HG03565 (cell line): ENCODE results near the gene GNAI3.

Experiments
- ATAC-seq: cut with Tn5 transposase; IDR thresholded peaks from one replicate; pipeline ENCODE4 v1.9.1; 2021; ENCODE audit warnings: mild to moderate bottlenecking, moderate library complexity; ENCODE audit not compliant: unreplicated experiment

GNAI3 gene

DNA sequence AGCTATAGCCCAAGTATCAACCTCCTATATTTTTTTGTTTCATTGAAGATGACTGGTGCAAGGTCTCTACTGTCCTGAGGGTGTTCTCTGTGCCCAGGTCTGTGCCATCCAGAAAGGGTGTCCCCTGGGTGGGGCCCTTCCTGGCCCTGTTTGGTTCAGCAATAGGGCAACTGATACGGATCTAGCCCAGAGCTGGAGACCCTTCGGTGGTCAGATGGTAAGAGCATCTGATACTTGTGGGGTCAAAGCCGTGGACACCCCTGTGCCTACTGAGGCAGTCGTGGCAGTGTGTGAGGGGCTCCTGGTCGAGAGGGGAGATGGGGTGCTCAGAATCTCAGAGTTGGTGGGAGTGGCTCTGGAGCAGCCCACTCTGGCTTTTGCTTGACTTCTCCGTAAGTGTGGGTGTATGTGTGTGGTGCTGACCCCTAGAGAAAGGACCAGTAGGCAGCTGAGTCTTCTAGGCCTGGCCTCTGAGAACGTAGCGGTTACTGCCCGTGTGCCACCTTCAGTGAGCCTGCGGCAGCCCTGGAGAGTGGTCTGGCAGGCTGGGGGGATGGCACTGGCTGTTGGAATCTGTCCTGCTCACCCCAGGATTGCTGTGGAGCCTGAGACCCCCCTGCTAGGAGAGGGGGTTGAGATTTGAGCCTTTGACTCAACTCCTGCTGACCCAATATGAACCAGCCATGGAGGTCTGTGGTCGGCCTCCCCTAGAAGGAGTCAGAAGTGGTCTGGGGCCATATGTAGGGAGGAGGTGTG lies 73.9 kb downstream of the GNAI3 start:
- no peak for ATAC-seq

DNA sequence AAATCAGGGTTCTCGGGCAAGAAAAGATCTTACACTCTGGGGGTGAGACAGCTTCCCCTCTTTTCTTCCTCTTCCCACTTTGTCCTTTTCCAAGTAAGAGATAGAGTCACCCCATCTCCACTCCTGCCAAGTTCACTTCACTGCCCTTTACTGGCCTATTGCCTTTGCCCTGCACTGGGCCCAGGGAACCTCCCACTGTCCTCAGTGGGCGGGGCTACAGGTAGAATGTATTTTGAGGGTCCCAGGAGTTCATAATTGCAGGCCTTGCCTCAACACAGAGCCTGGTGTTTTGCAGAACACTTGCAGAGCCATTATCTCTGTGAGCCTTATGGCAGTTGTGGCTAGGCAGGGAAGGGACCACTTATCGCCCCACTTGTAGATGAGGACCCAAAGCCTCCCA lies 74.5 kb downstream of the GNAI3 start:
- ATAC-seq: no peak

DNA sequence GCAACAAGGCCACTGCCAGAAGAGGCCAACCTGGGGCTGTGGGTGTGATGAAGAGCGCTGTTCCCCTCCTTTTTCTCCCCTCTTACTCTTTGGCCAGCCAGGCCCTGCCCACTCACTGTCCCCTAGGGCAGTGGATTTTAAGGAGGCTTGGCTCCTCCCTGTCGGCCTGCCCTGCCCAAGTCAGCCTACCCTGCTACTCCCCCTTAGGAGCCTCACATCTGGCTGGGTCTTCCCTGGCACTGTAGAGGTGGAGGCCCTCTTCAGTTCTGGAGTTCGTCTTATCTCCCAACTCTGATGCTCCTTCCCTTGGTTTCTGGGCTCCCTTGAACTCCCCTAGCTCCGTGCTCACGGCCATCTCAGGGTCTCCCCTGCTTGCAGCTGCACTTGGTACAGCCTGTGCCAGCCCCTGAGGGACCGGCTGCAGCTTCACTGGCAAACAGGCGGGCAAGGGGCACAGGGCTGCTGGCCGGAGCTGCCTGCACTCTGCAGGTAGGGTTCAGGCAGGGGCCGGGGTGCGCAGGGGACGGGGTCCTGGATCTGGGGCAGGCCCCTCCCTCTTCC lies 75.3 kb downstream of the GNAI3 start:
- no peak for ATAC-seq

DNA sequence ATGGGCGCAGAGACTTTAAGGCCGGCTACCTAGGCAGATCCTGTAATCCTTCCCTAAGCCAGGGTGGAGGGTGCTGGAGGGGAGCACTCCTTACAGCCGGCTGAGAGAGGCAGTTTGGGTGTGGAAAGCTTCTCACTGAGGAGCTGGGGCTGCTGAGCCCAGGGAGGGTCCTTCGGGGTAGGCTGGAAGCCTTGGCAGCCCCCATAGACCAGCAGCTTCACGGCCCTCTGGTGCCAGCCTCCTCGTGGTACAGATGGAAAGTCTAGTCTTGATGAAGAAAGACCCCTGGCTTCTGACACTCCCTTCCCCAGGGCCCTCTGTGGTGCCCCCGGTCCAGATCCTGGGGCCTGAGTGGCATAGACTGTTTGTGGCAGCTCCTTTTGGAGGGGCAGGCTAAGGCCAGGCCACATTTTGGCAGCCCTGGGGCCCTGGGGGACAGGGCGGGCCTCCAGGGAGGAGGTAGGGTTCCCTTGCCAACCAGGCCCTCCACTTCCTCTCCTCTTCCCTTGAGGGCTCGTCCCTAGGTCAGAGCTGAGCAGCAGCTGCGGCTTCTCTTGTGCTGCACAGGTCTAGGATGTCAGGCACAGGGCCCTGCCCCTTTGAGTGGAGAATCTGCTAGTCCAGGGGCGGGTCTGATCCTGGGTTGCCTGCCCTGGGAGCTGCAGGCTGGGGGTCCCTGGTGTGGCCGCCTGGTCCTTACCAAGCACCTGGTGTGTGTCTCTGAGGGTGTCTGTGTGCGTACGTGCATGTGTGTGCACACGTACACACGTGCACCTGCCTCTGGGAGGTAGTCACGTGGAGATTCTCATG lies 76.0 kb downstream of the GNAI3 start:
- ATAC-seq: no peak

DNA sequence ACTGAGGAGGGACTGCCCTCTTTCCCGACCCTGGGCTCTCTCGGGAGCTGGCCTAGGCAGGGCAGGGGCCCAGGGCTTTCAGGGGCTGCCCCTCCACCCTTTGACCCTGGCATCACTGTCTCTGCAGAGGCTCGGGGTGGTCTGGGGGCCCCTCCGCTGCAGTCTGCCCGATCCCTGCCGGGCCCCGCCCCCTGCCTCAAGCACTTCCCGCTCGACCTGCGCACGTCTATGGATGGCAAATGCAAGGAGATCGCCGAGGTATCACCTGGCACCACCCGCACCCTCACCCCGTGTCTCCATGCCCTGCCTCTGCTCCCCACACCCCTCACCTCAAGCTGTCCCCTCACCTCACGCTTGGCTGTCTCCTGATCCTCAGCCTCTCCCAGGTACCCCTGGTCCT lies 76.8 kb downstream of the GNAI3 start:
- no peak for ATAC-seq

DNA sequence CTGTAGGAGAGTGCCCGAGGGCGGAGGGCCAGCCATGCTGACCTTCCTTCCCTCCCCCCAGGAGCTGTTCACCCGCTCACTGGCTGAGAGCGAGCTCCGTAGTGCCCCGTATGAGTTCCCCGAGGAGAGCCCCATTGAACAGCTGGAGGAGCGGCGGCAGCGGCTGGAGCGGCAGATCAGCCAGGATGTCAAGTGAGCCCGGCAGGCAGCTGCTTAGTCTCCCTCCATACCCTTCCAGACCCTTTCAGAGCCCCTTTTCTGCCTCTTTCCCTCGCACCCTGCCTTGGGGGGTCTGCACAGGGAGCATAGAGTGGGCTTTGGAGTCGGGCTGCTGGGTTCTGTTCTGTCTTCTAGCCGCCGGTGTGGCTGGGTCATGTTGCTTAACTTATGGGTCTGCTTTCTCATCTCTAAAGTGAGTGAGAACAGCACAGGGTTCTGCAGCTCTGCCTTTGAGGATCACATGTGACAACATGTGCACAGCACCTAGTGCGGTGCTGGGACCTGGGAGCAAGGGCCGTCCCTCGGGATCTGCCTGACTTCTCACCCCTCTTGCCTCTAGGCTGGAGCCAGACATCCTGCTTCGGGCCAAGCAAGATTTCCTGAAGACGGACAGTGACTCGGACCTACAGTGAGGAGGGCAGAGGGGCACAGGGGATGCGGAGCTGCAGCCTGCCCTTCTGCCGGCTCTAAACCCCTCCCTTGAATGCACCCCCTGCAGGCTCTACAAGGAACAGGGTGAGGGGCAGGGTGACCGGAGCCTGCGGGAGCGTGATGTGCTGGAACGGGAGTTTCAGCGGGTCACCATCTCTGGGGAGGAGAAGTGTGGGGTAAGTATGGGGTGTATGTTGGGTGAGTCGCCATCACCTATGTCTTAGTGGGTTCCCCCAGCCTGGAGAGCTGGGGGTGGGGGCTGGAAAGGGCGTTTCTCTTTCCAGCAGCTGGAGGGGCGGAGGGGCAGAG lies 77.5 kb downstream of the GNAI3 start:
- no peak for ATAC-seq

DNA sequence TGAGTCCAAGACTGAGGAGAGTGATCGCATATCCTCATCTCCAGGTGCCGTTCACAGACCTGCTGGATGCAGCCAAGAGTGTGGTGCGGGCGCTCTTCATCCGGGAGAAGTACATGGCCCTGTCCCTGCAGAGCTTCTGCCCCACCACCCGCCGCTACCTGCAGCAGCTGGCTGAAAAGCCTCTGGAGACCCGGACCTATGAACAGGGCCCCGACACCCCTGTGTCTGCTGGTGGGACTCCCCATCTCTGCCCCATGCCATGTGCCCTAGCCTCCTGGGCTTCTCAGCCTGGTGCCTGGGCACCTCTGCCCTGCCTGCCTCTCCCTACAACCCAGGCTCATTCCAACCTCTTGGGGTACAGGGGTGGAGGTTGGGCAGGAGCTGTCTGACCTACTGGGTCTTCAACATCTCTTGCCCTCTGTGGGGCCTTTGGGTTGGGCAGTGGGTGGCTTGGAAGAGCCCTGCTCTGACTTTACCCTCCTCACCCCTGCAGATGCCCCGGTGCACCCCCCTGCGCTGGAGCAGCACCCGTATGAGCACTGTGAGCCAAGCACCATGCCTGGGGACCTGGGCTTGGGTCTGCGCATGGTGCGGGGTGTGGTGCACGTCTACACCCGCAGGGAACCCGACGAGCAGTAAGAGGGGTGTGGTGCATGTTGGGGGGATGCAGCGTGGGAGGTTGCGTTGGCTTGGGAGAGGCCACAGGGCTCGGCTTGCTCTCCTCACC lies 78.4 kb downstream of the GNAI3 start:
- ATAC-seq: no peak

DNA sequence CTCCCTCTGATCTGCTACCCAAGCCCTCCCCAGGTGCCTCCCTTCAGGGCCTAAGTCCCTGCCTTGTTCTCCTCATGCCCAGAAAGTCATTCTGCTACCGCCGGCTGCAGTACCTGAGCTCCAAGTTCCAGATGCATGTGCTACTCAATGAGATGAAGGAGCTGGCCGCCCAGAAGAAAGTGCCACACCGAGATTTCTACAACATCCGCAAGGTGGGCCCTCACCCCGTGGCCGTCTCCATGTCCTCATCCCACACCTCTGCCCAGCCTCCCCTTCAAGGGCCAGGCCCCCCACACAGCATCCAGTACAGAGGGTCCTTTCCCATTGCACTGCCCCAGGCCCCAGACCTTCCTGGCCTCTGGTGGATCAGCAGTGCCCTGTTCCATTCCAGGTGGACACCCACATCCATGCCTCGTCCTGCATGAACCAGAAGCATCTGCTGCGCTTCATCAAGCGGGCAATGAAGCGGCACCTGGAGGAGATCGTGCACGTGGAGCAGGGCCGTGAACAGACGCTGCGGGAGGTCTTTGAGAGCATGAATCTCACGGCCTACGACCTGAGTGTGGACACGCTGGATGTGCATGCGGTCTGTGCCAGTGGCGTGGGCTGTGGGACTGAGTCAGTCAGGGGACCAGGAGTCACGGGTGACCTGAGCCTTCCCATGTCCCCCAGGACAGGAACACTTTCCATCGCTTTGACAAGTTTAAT lies 79.4 kb downstream of the GNAI3 start:
- no peak for ATAC-seq

DNA sequence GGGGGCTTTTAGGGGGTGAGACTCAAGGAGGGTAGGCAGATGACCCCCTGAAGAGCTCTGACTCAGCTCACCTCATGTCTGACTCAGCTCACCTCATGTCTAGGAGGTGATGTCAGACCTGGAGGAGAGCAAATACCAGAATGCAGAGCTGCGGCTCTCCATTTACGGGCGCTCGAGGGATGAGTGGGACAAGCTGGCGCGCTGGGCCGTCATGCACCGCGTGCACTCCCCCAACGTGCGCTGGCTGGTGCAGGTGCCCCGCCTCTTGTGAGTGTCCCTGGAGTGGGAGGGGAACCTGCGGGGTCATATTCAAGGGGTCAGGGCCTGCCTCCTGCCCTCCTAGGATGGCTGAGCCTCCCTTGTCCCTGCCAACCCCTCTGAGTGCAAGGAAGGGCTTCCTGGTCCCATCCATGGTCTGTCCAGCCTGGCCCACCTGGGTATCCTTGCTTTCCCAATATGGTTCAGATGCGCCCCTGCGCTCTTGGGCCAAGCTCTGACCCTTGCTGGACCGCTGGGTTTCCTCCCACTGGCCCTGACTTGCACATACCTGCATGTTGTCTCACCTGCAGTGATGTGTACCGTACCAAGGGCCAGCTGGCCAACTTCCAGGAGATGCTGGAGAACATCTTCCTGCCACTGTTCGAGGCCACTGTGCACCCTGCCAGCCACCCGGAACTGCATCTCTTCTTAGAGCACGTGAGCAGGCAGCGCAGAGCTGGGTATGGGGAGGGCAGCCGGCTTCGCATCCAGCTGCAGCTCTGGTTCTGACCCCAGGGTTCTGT lies 80.3 kb downstream of the GNAI3 start:
- ATAC-seq: no peak

DNA sequence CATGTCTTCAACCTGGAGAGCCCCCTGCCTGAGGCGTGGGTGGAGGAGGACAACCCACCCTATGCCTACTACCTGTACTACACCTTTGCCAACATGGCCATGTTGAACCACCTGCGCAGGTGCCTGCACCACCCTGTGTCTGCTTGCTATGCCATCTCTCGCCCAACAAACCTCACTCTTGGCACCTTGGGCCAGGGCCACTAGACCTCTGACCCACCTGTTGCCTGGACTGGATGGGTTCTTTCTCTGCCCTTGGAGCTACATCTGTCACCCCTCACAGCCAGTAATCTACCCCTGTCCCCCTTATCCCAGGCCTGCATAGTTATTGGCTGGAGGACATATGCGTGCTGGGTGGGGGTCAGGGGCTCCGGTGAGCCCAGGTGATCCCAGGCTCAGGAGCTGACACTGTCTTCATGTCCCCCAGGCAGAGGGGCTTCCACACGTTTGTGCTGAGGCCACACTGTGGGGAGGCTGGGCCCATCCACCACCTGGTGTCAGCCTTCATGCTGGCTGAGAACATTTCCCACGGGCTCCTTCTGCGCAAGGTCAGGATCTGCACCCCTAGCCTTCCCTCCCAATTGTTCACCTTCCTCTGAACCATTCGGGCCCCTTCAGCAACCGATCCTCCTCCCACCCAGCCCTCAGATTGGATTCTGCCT lies 81.1 kb downstream of the GNAI3 start:
- no peak for ATAC-seq

DNA sequence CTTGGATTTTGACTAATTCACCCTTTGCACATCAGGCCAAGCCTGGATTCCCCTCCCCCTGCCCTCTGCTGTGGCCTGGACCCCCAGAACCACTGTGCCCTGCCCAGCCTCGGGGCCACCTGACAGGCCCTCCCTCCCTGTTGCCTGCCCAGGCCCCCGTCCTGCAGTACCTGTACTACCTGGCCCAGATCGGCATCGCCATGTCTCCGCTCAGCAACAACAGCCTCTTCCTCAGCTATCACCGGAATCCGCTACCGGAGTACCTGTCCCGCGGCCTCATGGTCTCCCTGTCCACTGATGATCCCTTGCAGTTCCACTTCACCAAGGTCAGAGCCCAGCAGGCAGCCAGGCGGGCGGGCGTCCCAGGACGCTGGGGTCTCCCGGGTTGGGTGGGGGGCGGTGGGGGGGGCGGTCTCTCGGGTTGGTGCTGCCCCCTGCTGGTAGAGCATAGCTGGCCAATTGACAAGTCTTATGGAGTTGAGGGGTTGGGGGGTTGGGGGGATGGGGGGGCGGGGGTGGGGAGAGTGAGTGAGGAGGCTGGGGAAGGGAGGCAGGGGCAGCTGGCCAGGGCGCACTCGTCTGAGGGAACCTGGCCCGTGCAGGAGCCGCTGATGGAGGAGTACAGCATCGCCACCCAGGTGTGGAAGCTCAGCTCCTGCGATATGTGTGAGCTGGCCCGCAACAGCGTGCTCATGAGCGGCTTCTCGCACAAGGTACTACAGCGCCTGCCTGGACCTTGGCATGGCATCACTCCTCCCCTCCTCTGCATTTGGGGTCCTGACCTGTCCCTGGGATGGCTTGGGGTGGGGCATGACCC lies 81.9 kb downstream of the GNAI3 start:
- ATAC-seq: no peak

DNA sequence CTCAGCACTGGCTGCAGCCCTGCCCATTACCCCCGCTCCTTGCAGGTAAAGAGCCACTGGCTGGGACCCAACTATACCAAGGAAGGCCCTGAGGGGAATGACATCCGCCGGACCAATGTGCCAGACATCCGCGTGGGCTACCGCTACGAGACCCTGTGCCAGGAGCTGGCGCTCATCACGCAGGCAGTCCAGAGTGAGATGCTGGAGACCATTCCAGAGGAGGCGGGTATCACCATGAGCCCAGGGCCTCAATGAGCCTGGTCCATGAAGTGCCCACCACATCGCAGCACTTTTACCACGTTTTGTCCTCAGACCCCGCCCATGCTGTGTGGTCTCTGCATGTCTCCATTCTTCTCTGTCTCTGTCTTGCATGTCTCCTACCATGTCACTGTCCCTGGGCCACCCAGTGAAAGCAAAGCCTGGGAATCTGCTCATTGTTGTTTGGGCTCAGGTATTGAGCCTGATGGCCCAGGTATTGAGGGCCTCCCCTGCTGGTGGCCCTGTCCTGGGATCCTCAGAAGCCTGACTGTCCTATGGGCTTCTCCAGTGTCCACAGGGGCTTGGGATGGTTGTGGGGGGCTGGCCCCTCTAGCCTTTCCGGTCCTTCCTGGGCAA lies 82.6 kb downstream of the GNAI3 start:
- ATAC-seq: no peak

DNA sequence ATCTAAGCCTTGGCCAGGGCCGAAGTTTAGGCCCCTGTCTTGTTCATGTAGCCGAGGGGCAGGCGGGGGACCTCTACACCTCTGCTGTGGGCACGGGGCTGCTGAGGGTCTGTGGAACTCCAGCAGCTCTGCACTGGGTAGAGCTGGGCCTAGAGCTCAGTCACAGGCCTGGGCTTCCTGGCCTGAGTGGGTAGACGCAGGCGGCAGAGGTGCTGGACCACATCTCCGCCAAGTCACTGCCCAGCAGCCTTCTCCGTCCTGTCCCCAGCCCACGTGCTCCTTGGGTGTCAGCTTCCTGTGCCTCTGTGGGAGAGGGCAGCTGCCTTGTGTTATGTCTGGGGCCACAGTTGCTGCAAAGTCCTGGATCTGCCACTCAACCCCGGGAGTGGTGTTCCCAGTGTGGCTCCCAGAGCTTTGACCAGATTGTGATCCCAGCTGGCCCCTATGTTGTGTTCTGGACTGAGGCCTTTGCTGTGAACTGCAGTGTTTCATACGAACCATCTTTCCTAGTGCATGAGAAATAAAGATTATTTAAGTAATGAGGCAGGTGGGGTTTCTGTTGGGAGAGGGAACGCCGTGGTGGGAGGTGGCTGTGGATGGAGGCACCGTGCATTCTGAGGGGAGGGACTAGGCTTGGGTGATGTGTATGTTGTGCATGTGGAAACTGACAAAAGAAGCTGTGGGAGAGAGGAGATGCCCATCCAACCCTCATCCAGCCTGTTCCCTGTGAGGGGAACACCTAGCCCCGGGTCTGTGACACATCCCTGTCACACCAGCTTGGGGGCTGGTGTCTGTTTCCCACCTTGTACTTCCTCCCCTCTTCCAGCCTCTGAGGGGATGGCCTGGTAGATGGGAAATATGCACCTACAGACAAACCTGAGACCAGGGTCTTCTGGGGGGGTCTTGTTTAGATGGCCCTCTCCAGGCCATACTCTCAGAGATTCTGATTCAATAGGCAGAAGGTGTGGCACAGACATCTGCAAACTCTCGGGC lies 83.4 kb downstream of the GNAI3 start:
- ATAC-seq: no peak

DNA sequence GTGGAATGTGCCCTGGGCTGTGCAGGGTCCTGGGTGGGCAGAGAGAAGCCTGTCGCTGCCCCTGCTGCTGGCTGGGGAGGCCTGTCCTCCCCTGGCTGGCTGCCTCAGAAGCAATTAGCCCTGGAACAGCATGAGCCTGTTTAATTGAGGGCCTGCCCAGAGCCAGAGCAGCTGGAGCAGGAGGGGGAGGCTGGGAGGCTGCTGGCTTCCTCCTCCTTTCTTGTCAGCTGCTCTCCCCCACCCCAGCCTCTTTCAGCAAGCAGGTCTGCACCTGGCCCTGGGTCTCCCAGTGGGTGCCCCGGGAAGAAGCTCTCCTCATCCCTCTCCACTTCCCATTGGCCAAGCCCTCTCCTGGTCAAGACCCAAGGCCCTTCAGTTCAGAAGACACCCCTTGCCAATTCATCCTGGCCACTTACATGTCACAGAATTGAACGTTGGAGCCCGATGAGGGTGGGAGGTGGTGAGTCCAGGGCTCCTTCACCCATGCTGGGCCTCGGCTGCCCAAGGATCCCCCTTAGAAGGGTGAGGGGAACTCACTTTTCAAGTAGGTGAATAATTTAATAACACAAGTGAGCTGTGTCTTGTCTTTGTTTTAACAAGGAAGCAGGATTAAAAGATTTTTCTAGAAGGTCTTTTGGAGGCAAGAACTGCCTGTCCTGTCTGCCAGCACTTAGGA lies 84.4 kb downstream of the GNAI3 start:
- no peak for ATAC-seq

DNA sequence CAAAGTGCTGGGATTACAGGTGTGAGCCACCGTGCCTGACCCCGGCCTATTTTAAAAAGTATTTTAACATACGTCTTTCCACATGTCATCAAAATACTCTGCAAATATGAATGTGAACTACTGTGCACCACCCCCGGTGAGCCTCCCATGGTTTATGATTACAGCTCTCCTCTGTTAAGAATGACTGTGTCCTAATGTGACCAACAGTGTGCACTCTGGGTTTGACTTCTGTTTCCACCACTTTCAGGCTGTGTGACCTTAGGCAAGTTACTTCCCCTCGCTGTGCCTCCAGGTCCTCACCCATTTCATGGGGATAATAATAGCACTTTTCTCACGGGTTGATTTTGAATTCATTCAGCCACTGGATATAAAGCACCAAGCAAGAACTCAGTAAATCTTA lies 85.9 kb downstream of the GNAI3 start:
- no peak for ATAC-seq
